A673 (cell line): ENCODE measurements around the gene DCLK2. TPM values are rescaled to one million over a fixed set of nuclear protein-coding genes. Genes with fewer than 3 reads are reported as not detected.
A peak's percentile ranks its signal among the peaks of the same experiment; 100 is the strongest.

Experiments
- BruUV-seq: library from RNA; stranded (reverse); fragments of 400-500 nt; replicated peaks from 2 replicates; lab custom pipeline; 2021; lab: Mats Ljungman, UMichigan
- CTCF ChIA-PET: fragments of 300-600 bp; sonication (Branson Sonifier 250); formaldehyde crosslinking; loops from one replicate; lab custom pipeline; 2022; ENCODE audit warnings: antibody characterized with exemption; lab: Charles Lee
- POLR2A ChIA-PET: fragments of 300-600 bp; sonication (Branson Sonifier 250); formaldehyde crosslinking; loops from one replicate; lab custom pipeline; 2022; ENCODE audit warnings: antibody characterized with exemption; ENCODE audit not compliant: low non-redundant PET; lab: Charles Lee
- DNase-seq: peaks from one replicate; pipeline ENCODE4 v3.0.0-alpha.2; 2015; ENCODE audit warnings: low spot score
- H3K27ac ChIP-seq: fragments of 200-600 bp; sonication (generic); 2 replicates; pipeline ENCODE4 v1.5.1; 2016; ENCODE audit warnings: mixed run types, low read depth, mild to moderate bottlenecking, mixed read lengths, antibody characterized with exemption, low read length; ENCODE audit not compliant: poor library complexity, severe bottlenecking
- H3K27me3 ChIP-seq: fragments of 200-600 bp; sonication (generic); replicated peaks from 2 replicates; pipeline ENCODE4 v1.6.1; 2017; ENCODE audit warnings: mixed run types, low read depth, mild to moderate bottlenecking, mixed read lengths, antibody characterized with exemption, low read length; ENCODE audit not compliant: insufficient read depth, poor library complexity
- H3K36me3 ChIP-seq: fragments of 200-600 bp; sonication (generic); 2 replicates; pipeline ENCODE4 v1.6.1; 2016; ENCODE audit warnings: mixed run types, mild to moderate bottlenecking, mixed read lengths, antibody characterized with exemption, low read length; ENCODE audit not compliant: insufficient read depth, poor library complexity, severe bottlenecking
- H3K4me1 ChIP-seq: fragments of 200-600 bp; sonication (generic); 2 replicates; pipeline ENCODE4 v1.6.1; 2017; ENCODE audit warnings: mixed run types, mild to moderate bottlenecking, mixed read lengths, antibody characterized with exemption, low read length; ENCODE audit not compliant: insufficient read depth, poor library complexity, severe bottlenecking
- H3K4me3 ChIP-seq: fragments of 200-600 bp; sonication (generic); 2 replicates; pipeline ENCODE4 v1.5.1; 2016; ENCODE audit warnings: low read depth, mixed run types, mild to moderate bottlenecking, mixed read lengths, low read length; ENCODE audit not compliant: poor library complexity, severe bottlenecking
- H3K9me3 ChIP-seq: fragments of 200-600 bp; sonication (generic); 2 replicates; pipeline ENCODE4 v1.6.1; 2016; ENCODE audit warnings: mixed run types, low read depth, mild to moderate bottlenecking, mixed read lengths, antibody characterized with exemption, low read length; ENCODE audit not compliant: poor library complexity, severe bottlenecking
- CTCF ChIP-seq: fragments of 300-800, 200-600 bp; sonication (generic); conservative IDR thresholded peaks from 2 replicates; pipeline ENCODE4 v1.5.1; 2017; ENCODE audit warnings: low read depth, mild to moderate bottlenecking, antibody characterized with exemption, low read length, moderate library complexity, mixed read lengths
- EZH2 ChIP-seq: fragments of 200-600 bp; sonication (generic); IDR thresholded peaks from 2 replicates; pipeline ENCODE4 v1.6.1; 2017; ENCODE audit warnings: borderline replicate concordance, low read depth, mild to moderate bottlenecking, mixed read lengths, antibody characterized with exemption, low read length; ENCODE audit not compliant: poor library complexity, severe bottlenecking
- intact Hi-C: fragments of 100-400 bp; cut with micrococcal nuclease; formaldehyde crosslinking; loops from one replicate; pipeline ENCODE4 v1.10.0; 2022; ENCODE audit not compliant: unreplicated experiment
- total RNA-seq: library from RNA; stranded (reverse); gene quantifications from 2 replicates; pipeline ENCODE4 v1.2.3, GENCODE V29; 2021

DCLK2 gene
- total RNA-seq, 1 experiment from 2014 or later, result 4.9 TPM

DNA sequence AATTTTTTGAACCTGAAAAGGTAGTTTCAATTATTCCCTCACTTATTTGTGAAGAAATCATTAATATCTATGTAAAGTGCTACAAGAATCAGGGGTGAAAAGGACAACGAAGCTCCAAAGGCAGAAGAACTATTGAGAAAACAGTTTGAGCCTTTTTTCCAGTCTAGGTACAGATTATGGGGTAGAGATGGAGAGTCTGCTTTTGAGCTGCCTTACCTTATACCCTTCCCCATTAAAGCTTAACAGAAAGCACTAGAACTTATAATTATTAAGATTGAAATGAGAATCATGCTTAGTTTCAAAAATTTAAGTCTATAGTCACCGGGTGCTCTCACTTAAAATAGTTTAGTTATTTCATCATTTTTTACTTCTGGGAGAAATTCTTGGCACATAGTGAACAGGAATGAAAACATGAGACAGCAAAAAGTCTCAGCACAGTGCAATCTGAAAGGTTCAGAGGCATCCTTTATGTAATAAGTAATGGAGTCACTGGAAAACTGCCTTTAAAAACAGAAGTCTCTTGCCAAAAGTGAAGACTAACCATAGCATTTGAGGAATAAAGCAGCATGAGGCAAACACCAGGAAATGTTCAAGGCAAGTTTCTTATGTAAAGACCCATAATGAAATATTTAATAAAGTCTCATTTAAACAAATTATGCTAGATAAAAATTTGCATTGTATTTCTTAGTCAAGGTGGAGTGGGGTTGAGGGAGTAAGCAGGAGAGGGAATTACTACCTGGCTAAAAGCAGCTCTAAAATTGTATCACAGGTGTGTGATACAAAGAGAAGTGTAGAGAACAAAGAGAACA is 5.1 kb upstream of the DCLK2 start:
- Histone ChIP-seq H3K27ac (no peak overlapping the region), H3K9me3 (no peaks in the 10 kb centered on the region), H3K36me3 (no peaks in the 10 kb centered on the region), H3K4me1 (peaks cover 5% of the 10 kb centered on the region), H3K27me3 (no peaks in the 10 kb centered on the region), H3K4me3 (no peak overlapping the region)
- no peak for DNase-seq
- TF ChIP-seq EZH2 (no peak), CTCF (no peak)
- no TSS peak for BruUV-seq
- intact Hi-C loops, result no loop called here
- ChIA-PET CTCF (no interaction called here), POLR2A (no interaction called here)

- H3K9me3 ChIP-seq, result no peaks in the 10 kb centered on the region
- H3K4me1 ChIP-seq, result peaks cover 5% of the 10 kb centered on the region
- H3K27ac ChIP-seq, result no peak overlapping the region
- no peaks in the 10 kb centered on the region for H3K36me3 ChIP-seq
- CTCF ChIA-PET, result no interaction called here
- no TSS peak for BruUV-seq
- POLR2A ChIA-PET, result no interaction called here
- no peak overlapping the region for H3K4me3 ChIP-seq
- TF ChIP-seq EZH2, result no peak
- no peak for TF ChIP-seq CTCF
- no peaks in the 10 kb centered on the region for H3K27me3 ChIP-seq
- no peak for DNase-seq
- intact Hi-C loops, result no loop called here
These were observed 4.2 kb upstream of the DCLK2 start for GRCh38 chr4:150074064-150074463.

GRCh38 chr4:150078579-150079080 is 385 bp downstream of the DCLK2 start:
- CTCF ChIA-PET, result interaction anchor here (1.1 kb wide), 1 partner anchor 138 kb away, joined by 3 read pairs; no protein-coding TSS in a partner anchor
- H3K4me3 ChIP-seq, result peak overlapping the region; percentile 79
- BruUV-seq, result no TSS peak
- intact Hi-C loops, result no loop called here
- POLR2A ChIA-PET, result interaction anchor here (0.5 kb wide), 1 partner anchor 8 kb away, joined by 3 read pairs; no protein-coding TSS in a partner anchor
- peak; percentile 71 for DNase-seq
- TF ChIP-seq CTCF, result no peak
- no peak for TF ChIP-seq EZH2
- no peaks in the 10 kb centered on the region for H3K36me3 ChIP-seq
- H3K27ac ChIP-seq, result peak overlapping the region; percentile 33
- no peaks in the 10 kb centered on the region for H3K9me3 ChIP-seq
- H3K4me1 ChIP-seq, result peaks cover 10% of the 10 kb centered on the region
- H3K27me3 ChIP-seq, result no peaks in the 10 kb centered on the region
